KG1 (cell line): Measurements from ENCODE around the gene SORCS2.

Experiments
- DNase-seq: peaks from one replicate; lab custom pipeline; 2025; lab: John Stamatoyannopoulos, UW

The SORCS2 gene

DNA sequence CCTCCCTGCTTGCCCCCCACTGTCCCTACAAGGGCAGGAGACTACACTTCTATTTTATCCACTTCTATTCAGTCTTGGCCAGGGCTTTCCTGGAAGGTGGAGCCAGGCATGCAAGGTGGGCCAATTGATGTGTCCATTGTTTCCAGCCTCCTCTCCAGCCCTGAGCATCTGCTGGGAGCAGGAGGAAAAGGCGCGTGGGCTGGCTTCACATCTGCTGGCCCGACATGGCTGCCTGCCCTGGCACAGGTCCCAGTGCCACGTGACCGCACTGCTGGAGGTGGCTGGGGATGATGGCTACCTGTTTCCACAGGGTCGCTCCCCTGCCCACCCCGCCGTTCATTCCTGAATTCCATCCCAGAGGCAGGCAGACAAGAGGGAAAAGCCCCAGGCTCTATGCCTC, 499.6 kb downstream of the SORCS2 start:
- no peak for DNase-seq

DNA sequence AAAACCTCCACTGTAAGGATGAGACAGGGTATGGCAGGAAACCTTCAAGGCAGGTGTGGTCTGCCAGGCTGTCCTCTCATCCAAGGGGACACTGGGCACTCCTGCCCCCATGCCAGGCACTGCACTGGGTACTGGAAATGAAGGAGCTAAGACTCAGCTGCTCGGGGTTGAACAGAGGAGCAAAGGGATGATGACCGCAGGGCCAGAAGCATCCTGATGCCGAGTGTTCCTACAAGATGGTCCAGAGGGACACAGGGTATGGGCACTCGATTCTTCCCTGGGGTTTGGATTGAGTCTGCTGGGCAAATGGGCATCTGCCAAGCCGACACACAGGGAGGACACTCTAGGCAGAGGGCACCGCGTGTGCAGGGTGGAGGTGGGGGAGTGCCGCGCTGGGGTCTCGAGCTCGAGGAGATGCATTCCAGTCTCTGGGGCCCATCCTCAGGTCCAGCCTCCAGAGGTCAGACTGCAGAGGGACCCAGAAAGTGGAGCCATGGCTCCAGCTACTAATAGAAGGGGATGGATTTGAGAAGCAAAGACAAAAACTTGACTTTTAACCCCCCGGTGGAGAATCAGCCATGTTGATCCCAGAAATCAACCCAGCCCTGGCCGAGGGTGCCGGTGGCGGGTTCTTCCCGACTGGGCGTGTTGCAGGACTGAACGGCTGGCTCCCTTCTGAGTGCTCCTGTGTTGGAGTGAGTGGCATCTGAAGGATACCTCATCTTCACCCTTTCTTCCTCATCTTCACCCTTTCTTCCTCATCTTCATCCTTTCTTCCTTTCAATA, 500.3 kb downstream of the SORCS2 start:
- no peak for DNase-seq

DNA sequence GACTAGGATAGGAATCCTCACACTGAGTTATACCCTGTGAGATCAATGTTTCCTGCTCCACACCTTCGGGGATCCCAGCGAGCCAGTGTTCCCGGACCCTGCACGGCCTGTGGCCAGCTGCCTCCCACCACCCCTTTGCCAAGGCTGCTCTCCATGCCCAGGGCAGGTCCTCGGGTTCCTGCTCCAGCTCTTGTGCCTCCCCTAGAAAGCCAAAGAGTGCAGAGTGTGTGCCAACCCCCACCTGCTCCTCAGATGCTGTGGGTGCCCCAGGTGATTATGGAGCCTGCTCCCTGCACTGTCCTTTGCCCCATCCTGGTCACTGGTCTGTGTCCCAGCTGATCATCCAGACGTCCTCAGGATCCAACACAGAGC, 500.9 kb downstream of the SORCS2 start:
- DNase-seq = no peak

DNA sequence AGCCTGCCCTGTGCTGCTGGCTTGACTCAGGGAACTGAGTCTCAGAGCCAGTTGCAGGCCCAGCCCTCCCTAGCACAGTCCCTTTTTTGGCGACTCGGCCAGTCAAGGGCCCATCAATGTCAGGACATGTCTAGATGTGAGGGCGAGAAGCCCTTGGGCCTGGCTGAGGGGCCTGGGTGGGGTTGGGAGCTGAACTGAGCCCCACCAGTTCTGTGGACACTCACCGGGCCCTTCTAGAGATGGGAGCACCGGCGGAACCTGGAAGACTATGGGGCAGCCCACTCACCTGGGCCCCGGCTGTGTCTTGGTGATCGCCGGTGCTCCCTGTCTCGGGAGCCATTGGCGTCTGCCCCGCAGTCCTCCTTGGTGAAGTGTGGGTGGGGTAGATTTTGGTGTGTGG, 501.4 kb downstream of the SORCS2 start:
- DNase-seq = no peak

DNA sequence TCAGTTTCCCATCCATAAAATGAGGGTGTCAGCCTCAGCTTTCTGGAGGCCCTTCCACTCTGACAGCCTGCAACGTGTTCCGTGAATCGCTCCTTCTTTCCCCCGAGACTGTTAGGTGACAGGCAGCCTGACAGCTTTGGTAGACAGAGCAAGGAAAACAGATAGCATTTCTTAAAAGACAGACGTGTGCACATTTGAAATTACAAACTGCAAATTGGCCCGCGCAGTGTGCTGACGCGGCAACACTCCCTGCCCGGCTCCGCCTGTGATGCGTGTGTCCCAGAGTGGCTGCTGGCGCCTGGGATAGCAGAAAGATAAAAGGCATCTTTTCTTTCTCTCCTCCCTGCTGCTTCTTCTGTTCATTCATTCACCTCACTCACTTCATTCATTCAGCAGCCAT, 502.0 kb downstream of the SORCS2 start:
- no peak for DNase-seq

DNA sequence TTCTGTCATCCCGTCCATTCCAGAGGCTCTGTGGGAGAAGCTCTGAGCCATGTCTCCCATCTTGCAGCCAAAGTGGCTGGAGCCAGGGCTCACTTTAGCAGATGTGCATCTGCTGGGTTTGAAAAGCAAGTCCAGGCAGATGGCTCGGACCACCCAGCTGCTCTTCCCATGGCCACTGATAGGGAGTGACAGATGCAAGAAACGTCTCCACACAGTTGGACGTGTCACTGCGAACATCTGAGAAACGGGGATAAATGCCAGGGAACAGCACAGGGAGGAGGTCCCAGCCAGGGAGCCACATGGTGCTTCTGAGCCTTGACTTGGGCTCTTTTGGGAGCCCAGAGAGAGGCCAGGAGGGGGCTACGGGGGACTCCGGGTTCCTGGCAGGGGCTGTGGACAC, 505.0 kb downstream of the SORCS2 start:
- no peak for DNase-seq

DNA sequence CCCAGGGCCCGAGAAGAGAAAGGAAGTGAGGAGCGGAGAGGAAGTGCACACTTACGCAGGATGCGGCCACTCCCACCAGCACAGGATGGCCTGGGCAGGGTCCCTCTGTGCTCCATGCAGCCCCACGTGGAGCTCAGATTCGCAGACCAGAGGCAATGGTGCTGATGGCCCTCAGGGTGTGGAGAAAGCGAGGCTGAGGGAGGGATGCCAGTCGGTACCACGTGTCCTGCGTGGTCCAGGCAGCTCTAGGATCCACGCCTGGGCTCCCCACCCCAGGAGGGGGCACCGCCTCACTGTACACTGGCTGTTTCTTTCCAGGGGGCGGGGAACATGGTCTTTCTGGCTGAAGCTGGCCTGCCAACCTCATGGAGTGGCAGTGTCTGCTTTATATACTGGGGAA, 505.5 kb downstream of the SORCS2 start:
- no peak for DNase-seq

DNA sequence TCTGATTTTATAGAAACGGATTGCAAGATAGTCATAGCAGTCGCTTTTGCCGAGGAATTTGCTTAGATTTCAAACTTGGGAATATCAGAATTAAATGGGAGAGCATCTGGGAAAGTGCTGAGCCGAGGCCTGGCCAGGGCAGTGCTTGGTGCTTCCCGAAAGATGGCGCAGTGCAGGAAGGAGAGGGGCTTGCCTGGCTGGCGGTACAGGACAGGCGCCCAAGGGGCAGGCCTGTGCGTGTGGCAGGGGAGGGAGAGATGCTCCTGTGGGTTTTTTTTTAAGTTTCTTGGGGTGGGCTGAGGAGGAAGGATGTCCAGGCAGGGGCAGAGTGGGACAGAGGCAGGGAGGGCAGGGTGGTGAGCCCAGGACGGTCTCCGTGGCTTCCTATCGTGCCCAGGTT, 506.2 kb downstream of the SORCS2 start:
- DNase-seq = no peak

DNA sequence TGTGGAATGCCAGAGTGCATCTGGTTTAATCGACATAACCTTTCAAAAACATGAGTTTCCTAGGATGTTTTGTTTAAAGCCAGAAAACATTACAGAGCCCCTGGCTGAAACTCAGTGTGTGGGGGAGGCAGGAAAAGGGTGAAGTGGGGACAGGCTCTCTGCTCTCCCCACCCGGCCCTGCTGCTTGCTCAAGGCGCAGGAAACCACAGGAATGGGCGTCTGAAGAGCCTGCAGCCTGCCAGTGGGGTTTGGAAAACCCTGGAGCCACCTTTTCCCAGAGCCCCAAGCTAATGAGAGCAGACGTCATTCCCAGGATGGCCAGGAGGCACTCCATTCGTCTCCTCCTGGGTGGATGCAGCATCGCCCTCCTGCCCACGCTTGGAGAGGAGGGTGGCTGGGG, 506.7 kb downstream of the SORCS2 start:
- DNase-seq = no peak

DNA sequence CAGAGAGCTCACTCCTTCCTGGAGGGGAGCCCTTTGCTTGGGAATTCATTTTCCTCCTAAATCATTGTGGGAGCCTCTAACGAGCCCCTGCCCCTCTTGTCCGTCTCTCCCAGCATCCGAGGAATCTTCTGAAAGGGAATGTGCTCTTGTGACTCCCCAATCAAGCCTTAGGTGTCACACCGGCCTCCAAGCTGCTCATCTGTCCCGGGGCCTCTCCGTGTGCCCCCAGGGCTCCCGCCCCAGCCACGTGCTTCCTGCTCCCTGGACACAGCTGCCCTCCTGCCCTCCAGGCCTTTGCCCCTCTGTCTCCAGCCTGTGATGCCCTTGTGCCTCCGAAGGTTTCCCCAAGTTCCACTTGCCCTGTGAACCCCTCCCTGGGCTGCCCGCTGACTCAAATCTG, 507.5 kb downstream of the SORCS2 start:
- DNase-seq = no peak

DNA sequence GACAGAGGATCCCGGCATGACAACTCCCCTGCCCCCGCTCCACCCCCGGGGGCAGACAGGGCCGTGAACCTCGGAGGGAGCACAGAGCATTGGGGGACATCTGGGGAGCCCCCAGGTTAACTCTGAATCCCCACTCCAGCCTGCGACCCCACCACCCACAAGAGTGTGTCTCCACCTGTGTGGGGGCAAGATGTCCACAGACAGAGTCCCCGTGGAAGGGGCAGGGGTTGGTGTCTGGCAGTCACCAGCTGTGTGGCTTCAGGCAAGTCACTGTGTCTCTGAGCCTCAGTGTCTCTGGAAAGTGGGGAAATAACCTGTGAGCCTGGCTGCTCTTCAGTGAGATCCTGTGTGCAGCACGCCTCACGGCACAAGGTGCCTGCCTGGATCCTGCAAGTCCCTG, 508.3 kb downstream of the SORCS2 start:
- DNase-seq = no peak

DNA sequence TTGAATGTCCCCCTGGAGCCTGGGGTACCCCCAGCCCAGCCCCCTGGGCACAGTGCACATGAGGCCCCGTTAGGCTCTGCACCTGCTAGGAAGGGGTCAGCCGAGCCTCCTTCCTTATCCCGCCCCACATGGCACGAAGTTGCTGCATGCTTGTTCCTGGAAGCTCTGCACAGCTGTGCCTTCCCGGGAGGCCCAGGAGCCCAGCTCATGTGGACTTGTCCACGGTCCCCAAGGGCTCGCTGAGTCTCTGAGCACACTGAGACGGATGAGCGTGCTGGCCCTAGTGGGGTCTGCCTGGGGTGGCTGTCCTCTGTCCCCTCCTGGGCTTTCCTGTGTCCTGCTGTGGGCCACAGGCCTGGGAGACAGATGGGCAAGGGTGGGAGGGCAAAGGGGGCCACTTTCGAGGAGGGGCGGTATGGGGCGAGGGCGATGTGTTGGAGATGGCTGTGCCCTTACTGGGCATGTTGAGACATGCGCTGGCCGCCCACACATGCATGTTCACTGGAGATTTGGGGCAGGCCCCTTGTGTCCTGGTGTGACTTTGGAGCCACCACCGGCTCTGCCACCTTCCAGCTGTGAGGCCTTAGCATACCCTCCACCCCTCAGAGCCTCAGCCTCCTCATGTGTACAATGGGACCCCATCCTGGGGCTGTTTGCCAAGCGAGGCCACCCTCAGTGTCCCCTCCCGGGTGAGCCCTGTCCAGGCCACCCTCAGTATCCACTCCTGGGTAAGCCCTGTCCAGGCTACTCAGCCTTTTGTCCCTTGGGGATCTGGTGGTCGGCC, 509.7 kb downstream of the SORCS2 start:
- no peak for DNase-seq

DNA sequence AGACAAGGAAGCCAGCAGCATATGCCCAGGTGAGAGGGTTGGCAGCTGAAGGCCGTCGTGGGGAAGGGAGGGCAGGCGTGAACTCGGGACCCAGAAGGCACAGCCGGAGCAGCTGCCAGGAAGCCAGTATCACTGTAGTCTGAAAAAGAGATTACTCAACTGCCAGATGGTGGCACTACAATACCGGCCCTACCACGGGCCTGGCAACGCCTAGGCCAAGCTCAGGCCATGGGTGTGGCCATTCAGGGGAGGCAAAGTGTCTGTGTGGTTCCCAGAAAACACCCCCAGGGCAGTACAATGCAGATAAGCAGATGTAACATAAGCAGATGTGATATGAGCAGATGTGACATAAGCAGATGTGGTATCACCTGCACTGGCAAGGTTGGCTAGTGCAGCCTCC, 511.4 kb downstream of the SORCS2 start:
- DNase-seq = no peak

DNA sequence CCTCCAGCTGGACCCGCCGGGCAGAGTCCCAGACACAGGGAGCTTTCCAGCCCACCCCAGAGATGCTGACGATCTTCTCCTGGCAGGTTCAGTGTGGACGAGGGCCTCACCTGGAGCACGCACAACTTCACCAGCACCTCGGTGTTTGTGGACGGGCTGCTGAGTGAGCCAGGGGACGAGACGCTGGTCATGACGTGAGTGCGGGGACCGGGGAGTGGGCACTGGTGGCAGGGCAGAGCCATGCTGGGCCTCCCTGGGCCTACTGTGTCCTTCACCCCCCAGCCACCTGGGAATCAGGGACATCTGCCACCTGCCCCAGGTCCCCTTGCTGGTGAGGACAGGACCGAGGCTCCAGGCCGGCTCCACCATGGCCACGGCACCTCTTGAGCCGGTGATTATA, 511.8 kb downstream of the SORCS2 start:
- no peak for DNase-seq

DNA sequence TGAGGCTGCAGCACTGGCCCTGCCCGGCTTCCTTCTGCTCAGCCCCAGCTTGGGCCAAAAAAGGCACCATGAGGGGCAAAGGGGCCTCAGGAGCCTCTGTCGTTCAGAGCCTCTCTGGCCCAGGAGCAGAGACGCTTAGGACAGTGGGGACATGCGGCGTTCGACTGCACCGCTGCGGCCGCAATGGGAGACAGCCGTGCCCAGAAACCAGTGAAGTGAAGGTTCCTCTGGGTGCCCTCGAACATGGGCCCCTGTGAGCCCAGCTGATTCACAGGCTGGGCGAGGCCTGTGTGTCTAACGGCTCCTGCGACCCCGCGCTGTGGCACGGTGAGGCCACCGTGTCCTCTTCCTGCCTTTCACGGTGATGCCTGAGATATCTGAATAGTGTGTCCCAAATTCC, 512.3 kb downstream of the SORCS2 start:
- DNase-seq = no peak

DNA sequence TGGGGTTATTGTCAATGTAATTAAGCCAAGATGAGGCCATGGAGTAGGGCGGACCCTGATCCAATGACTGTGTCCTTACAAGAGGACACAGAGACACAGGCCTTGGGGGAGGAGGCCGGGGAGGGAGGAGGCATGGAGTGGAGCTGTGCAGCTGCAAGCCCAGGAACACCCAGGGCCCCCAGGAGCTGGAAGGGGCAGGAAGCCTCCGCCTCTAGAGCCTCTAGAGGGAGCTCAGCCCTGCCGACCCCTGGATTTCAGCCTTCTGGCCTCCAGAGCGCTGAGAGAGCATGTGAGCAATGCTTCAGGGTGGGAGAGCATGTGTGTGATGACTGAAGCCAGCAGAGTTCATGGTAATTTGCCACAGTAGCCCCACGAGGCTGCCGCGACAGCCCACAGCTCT, 512.7 kb downstream of the SORCS2 start:
- DNase-seq = no peak

DNA sequence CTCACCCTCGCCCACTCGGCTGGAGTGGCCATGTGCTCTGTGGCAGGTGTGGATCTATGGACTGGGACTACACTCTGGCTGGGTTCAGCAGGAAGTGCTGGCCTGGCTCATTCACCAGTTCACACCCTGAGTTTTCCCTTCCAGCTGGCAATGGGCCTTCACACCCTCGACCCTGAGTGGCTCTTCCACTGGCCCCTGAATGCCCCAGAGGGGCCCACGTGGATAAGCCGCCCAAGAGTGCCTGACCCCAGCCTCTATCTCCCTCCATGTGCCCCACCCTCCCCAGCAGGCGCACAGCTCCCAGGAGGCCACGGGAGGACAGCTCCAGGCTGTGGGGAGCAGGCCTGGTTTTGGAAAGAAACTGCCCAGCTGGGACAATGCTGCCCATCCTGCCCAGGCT, 513.3 kb downstream of the SORCS2 start:
- no peak for DNase-seq

DNA sequence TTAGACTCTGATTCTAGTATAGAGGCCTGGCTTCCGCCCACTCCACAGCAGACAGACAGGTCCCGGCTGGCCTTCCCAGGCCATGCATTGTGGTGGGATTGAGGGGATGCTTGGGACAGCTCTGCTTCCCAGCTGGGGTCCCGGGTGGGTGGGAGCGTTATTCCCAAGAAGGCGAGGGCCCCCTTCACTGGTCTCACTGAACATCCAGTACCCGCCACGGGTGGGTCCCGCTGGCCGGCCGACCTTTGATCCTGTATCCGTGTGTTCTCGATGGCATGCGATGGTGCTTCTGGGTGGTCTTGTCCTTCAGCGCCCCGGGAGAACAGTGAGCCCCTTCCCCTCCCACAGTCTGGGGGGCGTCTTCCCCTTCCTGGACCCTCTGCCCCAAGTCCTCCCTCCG, 515.9 kb downstream of the SORCS2 start:
- DNase-seq = no peak

DNA sequence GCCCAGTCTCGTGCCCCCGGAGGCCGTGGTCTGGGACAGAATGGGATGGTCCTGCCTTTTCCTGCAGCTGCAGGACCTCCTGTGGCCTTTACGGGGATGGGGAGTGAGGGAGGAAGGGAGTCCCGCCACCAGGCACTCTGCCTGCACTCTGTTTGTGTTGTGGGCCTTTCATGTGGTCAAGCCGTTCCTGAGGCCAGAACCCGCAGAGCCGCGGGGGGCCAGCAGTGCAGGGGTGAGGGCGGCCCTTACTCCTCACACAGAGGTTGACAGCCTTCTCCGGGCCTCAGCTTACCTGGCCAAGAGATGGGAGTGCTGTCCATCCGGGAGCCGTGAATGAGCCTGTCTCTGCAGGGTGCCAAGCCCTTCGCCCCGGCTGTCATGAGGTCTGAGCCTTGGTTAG, 516.6 kb downstream of the SORCS2 start:
- DNase-seq = no peak

DNA sequence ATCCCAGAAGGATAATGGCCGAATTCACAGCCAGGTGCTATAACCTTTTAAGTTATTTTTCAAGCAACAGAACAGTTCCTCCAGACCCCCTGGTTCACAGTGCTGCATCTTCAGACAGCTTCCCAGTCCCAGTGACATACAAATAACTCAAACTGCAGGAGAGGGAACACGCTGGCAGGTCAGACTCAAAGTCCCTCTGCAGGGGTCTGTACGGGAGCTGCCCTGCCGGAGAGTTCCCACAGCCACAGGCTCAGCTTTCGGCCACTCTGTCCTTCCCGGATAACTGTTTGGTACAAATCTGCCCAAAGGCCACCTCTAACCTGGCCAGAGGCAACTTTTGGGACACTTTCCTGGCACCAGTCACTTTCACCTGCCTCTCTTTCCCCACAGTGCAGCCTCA, 517.1 kb downstream of the SORCS2 start:
- DNase-seq = no peak

DNA sequence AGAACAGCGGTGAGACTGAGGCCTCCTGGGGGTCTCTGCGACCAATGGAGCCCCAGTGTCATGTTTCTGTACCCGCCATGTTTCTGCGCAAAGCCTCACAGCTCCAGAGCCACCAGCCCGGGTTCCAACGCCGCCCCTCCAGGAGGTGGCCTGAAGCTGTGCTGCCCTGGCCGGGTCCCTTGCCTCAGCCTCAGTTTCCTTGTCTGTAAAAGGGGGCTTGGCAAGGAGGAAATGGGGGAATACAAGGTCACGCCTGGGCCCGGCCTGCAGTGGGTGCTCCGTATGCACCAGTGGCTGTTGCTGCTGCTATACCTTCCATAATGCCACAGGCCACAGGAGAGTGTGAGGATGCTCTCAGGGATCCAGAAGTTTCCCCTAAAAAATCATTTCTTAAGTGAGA, 517.8 kb downstream of the SORCS2 start:
- no peak for DNase-seq

DNA sequence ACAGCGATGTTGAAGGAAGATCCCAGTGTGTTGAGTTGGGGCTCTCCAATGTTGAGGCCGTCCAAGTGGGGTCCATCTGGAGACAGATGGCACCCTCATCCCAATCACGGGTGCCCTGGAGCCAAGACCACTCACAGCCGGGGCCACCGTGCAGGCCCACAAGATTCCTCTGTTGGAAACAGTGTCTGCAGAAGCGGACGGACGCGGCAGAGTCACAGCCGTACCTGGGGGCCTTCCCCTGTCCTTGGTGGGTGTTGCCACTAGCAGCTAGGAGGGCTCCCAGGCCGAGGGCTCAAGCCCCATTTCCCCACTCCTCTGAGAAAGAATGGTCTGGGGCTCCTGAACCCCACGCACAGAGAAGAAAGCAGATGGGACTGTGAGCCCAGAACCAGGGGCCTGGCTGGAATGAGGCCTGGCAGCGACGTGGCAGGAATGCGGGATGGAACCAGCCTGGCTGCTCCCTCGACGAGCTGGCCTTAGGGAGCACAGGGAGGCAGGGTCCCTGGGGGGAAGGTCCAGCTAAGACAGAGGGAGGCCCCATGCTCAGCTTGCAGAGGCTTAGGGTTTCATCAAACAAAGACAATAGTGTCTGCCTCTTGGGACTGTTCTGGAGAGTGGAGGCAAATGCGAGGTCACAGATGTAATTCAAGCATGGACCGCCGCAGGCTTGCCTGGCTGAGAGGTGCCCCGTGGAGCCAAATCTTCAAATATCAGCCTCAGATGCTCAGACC, 518.4 kb downstream of the SORCS2 start:
- DNase-seq = no peak

DNA sequence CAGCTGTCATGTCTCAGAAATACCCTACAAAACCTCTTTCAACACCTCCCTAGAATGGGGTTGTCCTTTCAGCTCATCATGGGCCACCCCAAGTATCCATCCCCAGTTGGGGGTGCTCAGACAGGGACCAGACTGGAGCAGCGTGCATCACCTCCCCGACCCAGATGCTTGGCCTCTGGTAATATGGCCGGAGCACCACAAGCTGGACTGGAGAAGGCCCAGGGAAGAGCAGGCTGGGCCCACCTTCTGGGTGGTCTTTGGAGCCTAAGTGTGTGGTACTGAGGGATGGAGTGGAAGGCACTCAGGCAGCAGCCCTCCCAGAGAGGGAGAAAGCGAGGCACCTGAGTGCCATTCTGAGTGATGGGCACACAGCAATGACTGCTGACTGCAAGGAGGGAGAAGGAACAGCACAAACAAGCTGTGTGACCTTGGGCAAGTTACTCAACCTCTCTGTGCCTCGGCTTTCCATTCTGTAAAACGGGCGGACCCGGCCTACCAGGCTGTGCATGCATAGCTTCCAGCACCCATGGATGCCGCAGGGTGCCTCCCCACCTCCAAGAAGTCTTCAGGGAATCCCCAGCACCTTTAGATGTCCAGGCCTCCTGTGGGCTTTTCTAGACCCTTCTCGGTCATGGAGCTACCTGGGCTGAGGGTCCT, 519.1 kb downstream of the SORCS2 start:
- DNase-seq = no peak
